Peyer's patch (tissue), 4 donors: ENCODE data around the gene MAP3K10.

ENCODE experiments used
- POLR2A ChIP-seq, 2 donors: fragments of 450-650 bp; IDR thresholded peaks; one replicate each; pipeline ENCODE4 v1.5.1; 2017; ENCODE audit warnings: antibody characterized with exemption in 2 of 2, mild to moderate bottlenecking in 2 of 2, moderate library complexity in 2 of 2
- TF ChIP-seq, protein P1 (sequence below), 6 experiments: fragments of 450-650 bp in 4 of 6; fragments of 200-600 bp in 2 of 6; sonication (generic) in 1 of 6; IDR thresholded peaks; one replicate each; pipeline ENCODE4 v1.5.1; 2017 to 2019; ENCODE audit warnings: antibody characterized with exemption in 6 of 6, mild to moderate bottlenecking in 3 of 6, moderate library complexity in 1 of 6

DNA sequence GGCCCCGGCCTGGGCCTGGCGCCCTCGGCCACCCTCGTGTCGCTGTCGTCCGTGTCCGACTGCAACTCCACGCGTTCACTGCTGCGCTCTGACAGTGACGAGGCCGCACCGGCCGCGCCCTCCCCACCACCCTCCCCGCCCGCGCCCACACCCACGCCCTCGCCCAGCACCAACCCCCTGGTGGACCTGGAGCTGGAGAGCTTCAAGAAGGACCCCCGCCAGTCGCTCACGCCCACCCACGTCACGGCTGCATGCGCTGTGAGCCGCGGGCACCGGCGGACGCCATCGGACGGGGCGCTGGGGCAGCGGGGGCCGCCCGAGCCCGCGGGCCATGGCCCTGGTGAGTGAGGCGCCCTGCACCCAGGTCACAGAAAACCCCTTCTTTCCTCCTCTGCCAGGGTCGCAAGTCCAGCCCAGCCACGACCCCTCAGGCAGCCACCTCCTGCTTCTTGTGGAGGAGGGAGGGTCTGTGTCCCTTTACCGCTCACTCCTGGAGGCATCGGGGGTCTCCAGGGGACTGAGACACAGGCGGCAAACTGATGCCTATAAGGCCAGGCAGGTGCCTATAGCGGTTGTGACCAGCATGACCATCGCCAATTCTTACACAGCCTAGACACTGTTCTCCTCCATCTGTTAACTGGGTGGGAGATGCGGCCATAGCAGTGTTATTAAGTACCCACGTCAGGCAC, 22.8 kb downstream of the MAP3K10 start:
- TF ChIP-seq, protein P1, sequence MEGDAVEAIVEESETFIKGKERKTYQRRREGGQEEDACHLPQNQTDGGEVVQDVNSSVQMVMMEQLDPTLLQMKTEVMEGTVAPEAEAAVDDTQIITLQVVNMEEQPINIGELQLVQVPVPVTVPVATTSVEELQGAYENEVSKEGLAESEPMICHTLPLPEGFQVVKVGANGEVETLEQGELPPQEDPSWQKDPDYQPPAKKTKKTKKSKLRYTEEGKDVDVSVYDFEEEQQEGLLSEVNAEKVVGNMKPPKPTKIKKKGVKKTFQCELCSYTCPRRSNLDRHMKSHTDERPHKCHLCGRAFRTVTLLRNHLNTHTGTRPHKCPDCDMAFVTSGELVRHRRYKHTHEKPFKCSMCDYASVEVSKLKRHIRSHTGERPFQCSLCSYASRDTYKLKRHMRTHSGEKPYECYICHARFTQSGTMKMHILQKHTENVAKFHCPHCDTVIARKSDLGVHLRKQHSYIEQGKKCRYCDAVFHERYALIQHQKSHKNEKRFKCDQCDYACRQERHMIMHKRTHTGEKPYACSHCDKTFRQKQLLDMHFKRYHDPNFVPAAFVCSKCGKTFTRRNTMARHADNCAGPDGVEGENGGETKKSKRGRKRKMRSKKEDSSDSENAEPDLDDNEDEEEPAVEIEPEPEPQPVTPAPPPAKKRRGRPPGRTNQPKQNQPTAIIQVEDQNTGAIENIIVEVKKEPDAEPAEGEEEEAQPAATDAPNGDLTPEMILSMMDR (IDR thresholded peaks at IDR 0.05), result no peak
- TF ChIP-seq POLR2A (IDR thresholded peaks at IDR 0.05), result no peak
